Measurements from ENCODE around the gene LYSET. TPM values are rescaled to one million over a fixed set of nuclear protein-coding genes. Genes with fewer than 3 reads are reported as not detected.
"Not testable (repeated sequence)": the region's sequence is repeated elsewhere in the genome, so short reads cannot be mapped to it uniquely, and the experiment has no call there.

The LYSET gene
- total RNA-seq, 6 experiments from 2014 or later: 4.0 to 11.0 (median 7.7) TPM

DNA sequence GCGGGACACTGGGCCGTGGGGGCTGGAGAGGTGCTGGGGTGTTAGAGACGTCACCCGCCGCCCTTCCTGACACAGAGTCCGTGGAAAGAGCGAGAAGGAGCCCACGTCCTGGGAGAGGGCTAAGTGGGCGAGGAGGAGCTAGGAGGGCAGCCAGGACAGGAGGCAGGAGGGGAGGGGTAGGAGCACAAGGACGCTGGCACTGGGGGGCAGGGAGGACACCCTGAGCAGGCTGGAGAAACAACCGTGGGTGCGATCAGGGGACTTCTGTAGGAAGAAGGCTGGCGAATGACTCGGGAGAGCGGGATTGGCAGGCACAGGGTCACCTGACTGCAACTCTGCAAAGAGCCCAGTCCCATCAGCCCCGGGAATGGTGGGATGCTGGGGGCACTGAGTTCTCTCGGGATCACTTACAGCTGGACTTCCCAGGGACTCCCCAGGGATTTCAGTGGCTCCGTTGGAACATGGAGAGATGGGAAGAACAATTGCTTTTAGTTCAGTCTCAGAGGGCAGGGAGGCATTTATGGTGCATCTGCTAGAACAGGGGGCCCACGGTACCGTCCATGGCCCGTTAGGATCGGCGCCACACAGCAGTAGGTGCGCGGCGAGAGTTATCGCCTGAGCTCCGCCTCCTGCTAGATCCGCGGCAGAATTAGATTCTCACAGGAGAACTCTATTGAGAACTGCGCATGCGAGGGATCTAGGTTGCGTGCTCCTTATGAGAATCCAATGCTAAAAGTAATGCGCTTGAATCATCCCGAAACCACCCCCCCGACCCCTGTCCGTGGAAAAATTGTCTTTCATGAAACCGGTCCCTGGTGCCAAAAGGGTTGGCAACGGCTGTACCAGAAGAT is 46.2 kb downstream of the LYSET start:
- DNase-seq (no peak), ATAC-seq (peak; percentile 31 to 66 (median 52))
- intact Hi-C loops (cut with DNase I): loop anchor here in 1 of 2 donors (10.0 kb wide), 1 partner anchor 313 kb away; no protein-coding TSS in a partner anchor
- Histone ChIP-seq H3K27ac (no peak overlapping the region), H3K36me3 (peaks cover 0 to 16% (median 9%) of the 10 kb centered on the region in 4 donors), H3K9me3 (no peaks in the 10 kb centered on the region), H3K4me1 (no peaks in the 10 kb centered on the region), H3K4me3 (peak overlapping the region in 2 of 3 donors; percentile 0 to 26), H3K27me3 (no peaks in the 10 kb centered on the region)
- 47% methylated on average over 22 of the region's 39 CpGs for WGBS (ENCODE audit: insufficient coverage, low coverage, low lambda C conversion rate, missing lambda C conversion rate)
- TF ChIP-seq, protein P1, sequence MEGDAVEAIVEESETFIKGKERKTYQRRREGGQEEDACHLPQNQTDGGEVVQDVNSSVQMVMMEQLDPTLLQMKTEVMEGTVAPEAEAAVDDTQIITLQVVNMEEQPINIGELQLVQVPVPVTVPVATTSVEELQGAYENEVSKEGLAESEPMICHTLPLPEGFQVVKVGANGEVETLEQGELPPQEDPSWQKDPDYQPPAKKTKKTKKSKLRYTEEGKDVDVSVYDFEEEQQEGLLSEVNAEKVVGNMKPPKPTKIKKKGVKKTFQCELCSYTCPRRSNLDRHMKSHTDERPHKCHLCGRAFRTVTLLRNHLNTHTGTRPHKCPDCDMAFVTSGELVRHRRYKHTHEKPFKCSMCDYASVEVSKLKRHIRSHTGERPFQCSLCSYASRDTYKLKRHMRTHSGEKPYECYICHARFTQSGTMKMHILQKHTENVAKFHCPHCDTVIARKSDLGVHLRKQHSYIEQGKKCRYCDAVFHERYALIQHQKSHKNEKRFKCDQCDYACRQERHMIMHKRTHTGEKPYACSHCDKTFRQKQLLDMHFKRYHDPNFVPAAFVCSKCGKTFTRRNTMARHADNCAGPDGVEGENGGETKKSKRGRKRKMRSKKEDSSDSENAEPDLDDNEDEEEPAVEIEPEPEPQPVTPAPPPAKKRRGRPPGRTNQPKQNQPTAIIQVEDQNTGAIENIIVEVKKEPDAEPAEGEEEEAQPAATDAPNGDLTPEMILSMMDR (IDR thresholded peaks at IDR 0.05): no peak
- TF ChIP-seq POLR2A (IDR thresholded peaks at IDR 0.05): no peak

DNA sequence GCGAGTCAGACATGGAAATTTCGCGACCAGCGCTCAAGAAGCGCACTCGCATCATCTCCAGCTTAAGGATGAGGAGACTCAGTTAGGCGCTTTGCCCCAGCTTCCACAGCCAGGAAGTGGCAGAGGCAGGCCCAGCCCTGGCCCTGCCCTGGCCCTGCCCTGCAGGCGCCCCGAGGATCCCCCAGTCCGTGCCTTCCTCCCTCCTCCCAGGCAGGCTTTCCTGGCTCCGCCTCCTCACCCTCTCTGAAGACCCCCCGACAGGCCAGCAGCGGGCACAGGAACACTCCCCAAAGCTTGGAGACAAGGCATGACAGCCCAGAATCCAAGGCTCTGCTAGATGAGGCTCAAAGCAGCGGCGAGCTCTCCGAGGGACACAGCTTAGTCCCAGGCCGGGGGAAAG is 47.0 kb downstream of the LYSET start:
- Histone ChIP-seq H3K27me3 (no peaks in the 10 kb centered on the region), H3K9me3 (no peaks in the 10 kb centered on the region), H3K4me1 (no peaks in the 10 kb centered on the region), H3K27ac (no peak overlapping the region), H3K4me3 (no peak overlapping the region), H3K36me3 (peaks cover 0 to 11% (median 6%) of the 10 kb centered on the region in 4 donors)
- no peak for TF ChIP-seq POLR2A (IDR thresholded peaks at IDR 0.05)
- TF ChIP-seq, protein P1 (IDR thresholded peaks at IDR 0.05): no peak
- WGBS (ENCODE audit: insufficient coverage, low coverage, low lambda C conversion rate, missing lambda C conversion rate): 83% methylated on average over 1 of the region's 17 CpGs
- no peak for ATAC-seq
- intact Hi-C loops (cut with DNase I): loop anchor here in 1 of 2 donors (10.0 kb wide), 1 partner anchor 313 kb away; no protein-coding TSS in a partner anchor
- no peak for DNase-seq

DNA sequence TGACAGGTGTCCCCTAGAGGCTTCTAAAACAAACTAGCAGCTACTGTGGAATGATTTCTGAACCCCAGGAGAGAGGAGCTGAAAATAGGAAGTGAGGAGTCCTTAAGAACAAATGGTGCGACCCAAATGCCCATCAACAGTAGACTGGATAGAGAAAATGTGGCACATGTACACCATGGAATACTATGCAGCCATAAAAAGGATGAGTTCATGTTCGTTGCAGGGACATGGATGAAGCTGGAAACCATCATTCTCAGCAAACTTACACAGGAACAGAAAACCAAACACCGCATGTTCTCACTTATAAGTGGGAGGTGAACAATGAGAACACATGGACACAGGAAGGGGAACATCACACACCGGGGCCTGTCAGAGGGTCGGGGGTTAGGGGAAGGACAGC is 48.0 kb downstream of the LYSET start:
- WGBS (ENCODE audit: insufficient coverage, low coverage, low lambda C conversion rate, missing lambda C conversion rate): 82% methylated on average over 3 of the region's 5 CpGs
- not testable (repeated sequence) for ATAC-seq, H3K4me1 ChIP-seq

DNA sequence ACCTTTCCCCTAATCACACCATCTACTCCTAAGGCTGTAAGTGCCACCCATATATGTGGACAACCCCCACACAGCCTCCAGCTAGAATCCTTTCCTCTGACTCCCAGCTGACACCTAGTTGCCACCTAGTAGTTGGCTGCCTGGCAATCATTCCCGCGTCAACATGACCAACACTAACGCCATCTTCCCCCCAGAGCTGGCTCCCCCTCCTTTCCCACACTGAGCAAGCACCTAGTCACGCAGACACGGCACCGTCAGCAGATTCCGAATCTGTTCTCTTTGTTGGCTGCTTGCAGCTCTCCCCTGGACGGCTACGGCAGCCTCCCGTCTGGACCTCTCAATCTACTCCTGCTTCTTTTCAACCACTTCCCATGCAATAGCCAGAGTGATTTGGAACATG is 49.7 kb downstream of the LYSET start:
- H3K27ac ChIP-seq: no peak overlapping the region
- H3K4me1 ChIP-seq: no peaks in the 10 kb centered on the region
- no peak for TF ChIP-seq POLR2A (IDR thresholded peaks at IDR 0.05)
- TF ChIP-seq, protein P1 (IDR thresholded peaks at IDR 0.05): no peak
- H3K9me3 ChIP-seq: no peaks in the 10 kb centered on the region
- 33% methylated on average over 6 of the region's 10 CpGs for WGBS (ENCODE audit: insufficient coverage, low coverage, low lambda C conversion rate, missing lambda C conversion rate)
- no peak for DNase-seq
- intact Hi-C loops (cut with DNase I): loop anchor here in 1 of 2 donors (10.0 kb wide), 1 partner anchor 310 kb away; no protein-coding TSS in a partner anchor
- H3K4me3 ChIP-seq: no peak overlapping the region
- H3K27me3 ChIP-seq: no peaks in the 10 kb centered on the region
- H3K36me3 ChIP-seq: no peaks in the 10 kb centered on the region
- peak in 1 of 4 donors; percentile 5 for ATAC-seq

More for the DNA sequence above, 48.0 kb downstream of the LYSET start:
- H3K9me3 ChIP-seq, H3K4me3 ChIP-seq, DNase-seq, H3K27ac ChIP-seq, H3K36me3 ChIP-seq, H3K27me3 ChIP-seq: not testable (repeated sequence)
- intact Hi-C loops (cut with DNase I): loop anchor here in 1 of 2 donors (10.0 kb wide), 1 partner anchor 312 kb away; no protein-coding TSS in a partner anchor

Other genes with a start within 250 kb of the LYSET start
- gene ITPK1, start 69.4 kb upstream of the LYSET start, total RNA-seq: 10 to 100 TPM; 28.4 to 61.0 (median 40.0) TPM
- gene MOAP1, start 420 bp upstream of the LYSET start, total RNA-seq: 10 to 100 TPM in 4 of 6 experiments, 1 to 10 TPM in 2; 9.4 to 13.5 (median 11.3) TPM
- gene GON7, start 21.7 kb downstream of the LYSET start, total RNA-seq: 1 to 10 TPM; 4.1 to 9.0 (median 5.6) TPM
- gene UBR7, start 21.9 kb downstream of the LYSET start, total RNA-seq: 10 to 100 TPM in 2 of 6 experiments, 1 to 10 TPM in 4; 7.1 to 16.6 (median 8.4) TPM
- gene BTBD7, start 147.7 kb downstream of the LYSET start, total RNA-seq: 10 to 100 TPM in 4 of 6 experiments, 1 to 10 TPM in 2; 8.1 to 14.3 (median 11.0) TPM
- not detected for gene COX8C, start 161.9 kb downstream of the LYSET start, total RNA-seq
- under 1 TPM in 4 of 6 experiments, not detected in 2; 0.04 to 0.10 (median 0.07) TPM for gene UNC79, start 245.6 kb downstream of the LYSET start, total RNA-seq

Measured in right lobe of liver (tissue), 6 donors.